Activated B cell treated with CpG ODN at 0.5 μM for 24 hours (primary cell): ENCODE results near the gene OVOL1. TPM values are rescaled to one million over a fixed set of nuclear protein-coding genes. Genes with fewer than 3 reads are reported as not detected.
"Not testable (repeated sequence)": the region's sequence is repeated elsewhere in the genome, so short reads cannot be mapped to it uniquely, and the experiment has no call there.

Experiments used
- ATAC-seq: fragments of 200-7000 bp; cut with Tn5 transposase; one replicate; pipeline ENCODE4 v1.10.0; 2021; ENCODE audit warnings: low read depth, mild to moderate bottlenecking, moderate library complexity
- CTCF ChIA-PET: fragments of 350-600 bp; sonication (Branson Sonifier 250); formaldehyde crosslinking; loops from one replicate; lab custom pipeline; 2021; ENCODE audit warnings: antibody characterized with exemption; lab: Charles Lee
- POLR2A ChIA-PET: fragments of 350-600 bp; sonication (Branson Sonifier 250); formaldehyde crosslinking; loops from one replicate; lab custom pipeline; 2021; ENCODE audit warnings: antibody characterized with exemption; lab: Charles Lee
- DNase-seq: peaks from one replicate; pipeline ENCODE4 v3.0.0; 2022
- H3K27ac Mint-ChIP-seq: one replicate; pipeline ENCODE4 v1.8.0; 2020; ENCODE audit warnings: mixed read lengths
- H3K27me3 Mint-ChIP-seq: one replicate; pipeline ENCODE4 v1.8.0; 2021; ENCODE audit warnings: mixed read lengths
- H3K36me3 Mint-ChIP-seq: one replicate; pipeline ENCODE4 v1.8.0; 2021; ENCODE audit warnings: low read depth, mixed read lengths
- H3K4me1 Mint-ChIP-seq: one replicate; pipeline ENCODE4 v1.8.0; 2021; ENCODE audit warnings: mixed read lengths
- H3K4me3 Mint-ChIP-seq: one replicate; pipeline ENCODE4 v1.8.0; 2020; ENCODE audit warnings: mild to moderate bottlenecking, mixed read lengths
- H3K9me3 Mint-ChIP-seq: one replicate; pipeline ENCODE4 v1.8.0; 2020; ENCODE audit warnings: mixed read lengths
- CTCF ChIP-seq: fragments of 200-600 bp; IDR thresholded peaks from one replicate; pipeline ENCODE4 v1.8.0; 2022; ENCODE audit warnings: antibody characterized with exemption, mild to moderate bottlenecking
- intact Hi-C: fragments of 100-400 bp; cut with micrococcal nuclease; formaldehyde crosslinking; loops from one replicate; pipeline ENCODE4 v1.15.1; 2024
- total RNA-seq: library from RNA; stranded (reverse); gene quantifications from 2 replicates; pipeline ENCODE4 v1.2.3, GENCODE V29; 2022

Gene OVOL1
- total RNA-seq, 1 donor from 2014 or later, result 0.09 TPM

DNA sequence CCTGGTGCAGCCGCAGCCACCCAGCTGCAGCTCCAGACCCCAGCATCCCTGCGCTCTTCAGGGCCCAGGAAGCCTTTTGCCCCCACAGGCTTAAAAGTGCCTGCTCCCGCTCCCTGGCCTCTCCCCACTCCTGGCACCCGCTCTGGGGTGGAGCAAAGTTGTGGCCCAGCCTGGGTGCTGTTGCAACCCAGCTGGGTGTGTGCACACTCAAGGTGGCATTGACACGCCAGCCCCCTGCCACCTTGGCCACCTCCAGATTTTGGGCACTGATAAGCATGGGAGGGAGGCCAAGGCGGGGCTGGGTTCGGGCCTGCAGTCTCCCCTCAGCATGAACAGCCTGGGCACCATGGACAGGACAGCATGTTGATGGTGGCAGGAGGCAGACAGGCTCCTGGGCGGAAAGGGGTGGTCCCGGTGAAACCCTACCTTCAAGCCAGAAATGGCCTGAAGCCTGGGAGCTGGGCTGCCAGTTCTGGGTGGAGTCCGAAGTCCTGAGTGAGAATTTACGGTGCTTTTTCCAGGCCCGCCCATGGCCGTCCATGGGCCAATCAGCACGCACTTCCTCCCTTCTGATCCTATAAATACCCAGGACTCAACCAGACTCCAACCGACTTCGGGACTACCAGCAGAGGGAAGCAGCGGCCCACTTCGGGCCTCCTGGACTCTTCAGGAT lies 42.7 kb upstream of the OVOL1 start:
- CTCF ChIA-PET, result no interaction called here
- H3K4me3 Mint-ChIP-seq, result no peak overlapping the region
- intact Hi-C loops, result no loop called here
- H3K27me3 Mint-ChIP-seq, result peaks cover 4% of the 10 kb centered on the region
- no peaks in the 10 kb centered on the region for H3K9me3 Mint-ChIP-seq
- H3K36me3 Mint-ChIP-seq, result no peaks in the 10 kb centered on the region
- no peak overlapping the region for H3K27ac Mint-ChIP-seq
- POLR2A ChIA-PET, result interaction anchor here (0.6 kb wide), 1 partner anchor 62 kb away, joined by 3 read pairs; no protein-coding TSS in a partner anchor
- peaks cover 6% of the 10 kb centered on the region for H3K4me1 Mint-ChIP-seq
- no peak for DNase-seq
- no peak for ATAC-seq
- TF ChIP-seq CTCF, result no peak

DNA sequence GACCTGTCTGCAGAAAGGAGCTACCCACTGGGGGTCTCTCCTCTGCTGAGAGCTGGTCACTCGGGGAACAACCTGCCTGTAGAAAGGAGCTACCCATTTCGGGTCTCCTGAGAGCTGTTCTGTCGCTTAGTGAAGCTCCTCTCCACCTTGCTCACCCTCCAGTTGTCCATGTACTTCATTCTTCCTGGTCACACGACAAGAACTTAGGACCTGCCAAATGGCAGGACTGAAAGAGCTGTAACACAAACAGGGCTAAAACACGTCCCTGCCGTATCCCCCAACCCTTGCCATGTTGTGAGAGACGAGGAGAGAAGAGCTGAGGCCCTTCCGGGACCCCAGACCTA lies 42.2 kb upstream of the OVOL1 start:
- ChIA-PET CTCF (no interaction called here), POLR2A (interaction anchor here (0.6 kb wide), 1 partner anchor 61 kb away, joined by 3 read pairs; no protein-coding TSS in a partner anchor)
- no peak for TF ChIP-seq CTCF
- ATAC-seq, result no peak
- Mint-ChIP-seq H3K27me3 (peaks cover 4% of the 10 kb centered on the region), H3K9me3 (no peaks in the 10 kb centered on the region), H3K36me3 (no peaks in the 10 kb centered on the region), H3K27ac (no peak overlapping the region), H3K4me1 (peaks cover 6% of the 10 kb centered on the region), H3K4me3 (no peak overlapping the region)
- no peak for DNase-seq
- intact Hi-C loops, result no loop called here

DNA sequence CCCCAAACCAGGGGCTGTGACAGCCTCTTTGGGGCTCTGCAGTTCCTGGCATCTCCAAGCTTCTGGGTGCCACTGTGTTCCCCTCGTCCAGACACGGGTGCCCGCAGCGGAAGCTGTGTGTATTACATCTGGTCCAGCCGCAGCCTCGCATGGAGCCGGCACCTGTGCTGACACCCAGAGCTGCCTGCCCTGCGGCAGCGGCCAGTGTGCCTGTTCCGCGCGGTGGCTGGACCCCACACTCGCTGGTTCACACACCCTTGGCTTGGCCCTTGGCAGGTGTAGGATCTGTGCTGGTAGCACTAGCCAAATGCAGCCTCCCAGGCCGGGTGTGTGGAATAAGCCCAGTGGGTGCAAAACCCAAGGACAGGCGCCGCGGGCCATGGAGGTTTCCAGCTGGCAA lies 41.8 kb upstream of the OVOL1 start:
- Mint-ChIP-seq H3K4me1 (peaks cover 6% of the 10 kb centered on the region), H3K27ac (no peak overlapping the region), H3K4me3 (no peak overlapping the region), H3K27me3 (peaks cover 4% of the 10 kb centered on the region), H3K36me3 (no peaks in the 10 kb centered on the region), H3K9me3 (no peaks in the 10 kb centered on the region)
- intact Hi-C loops, result no loop called here
- ChIA-PET POLR2A (no interaction called here), CTCF (no interaction called here)
- no peak for TF ChIP-seq CTCF
- ATAC-seq (no peak), DNase-seq (no peak)

DNA sequence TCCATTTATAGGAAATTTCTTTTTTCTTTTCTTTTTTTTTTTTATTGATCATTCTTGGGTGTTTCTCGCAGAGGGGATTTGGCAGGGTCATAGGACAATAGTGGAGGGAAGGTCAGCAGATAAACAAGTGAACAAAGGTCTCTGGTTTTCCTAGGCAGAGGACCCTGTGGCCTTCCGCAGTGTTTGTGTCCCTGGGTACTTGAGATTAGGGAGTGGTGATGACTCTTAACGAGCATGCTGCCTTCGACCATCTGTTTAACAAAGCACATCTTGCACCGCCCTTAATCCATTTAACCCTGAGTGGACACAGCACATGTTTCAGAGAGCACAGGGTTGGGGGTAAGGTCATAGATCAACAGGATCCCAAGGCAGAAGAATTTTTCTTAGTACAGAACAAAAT lies 24.7 kb upstream of the OVOL1 start:
- POLR2A ChIA-PET, CTCF ChIA-PET: not testable (repeated sequence)

DNA sequence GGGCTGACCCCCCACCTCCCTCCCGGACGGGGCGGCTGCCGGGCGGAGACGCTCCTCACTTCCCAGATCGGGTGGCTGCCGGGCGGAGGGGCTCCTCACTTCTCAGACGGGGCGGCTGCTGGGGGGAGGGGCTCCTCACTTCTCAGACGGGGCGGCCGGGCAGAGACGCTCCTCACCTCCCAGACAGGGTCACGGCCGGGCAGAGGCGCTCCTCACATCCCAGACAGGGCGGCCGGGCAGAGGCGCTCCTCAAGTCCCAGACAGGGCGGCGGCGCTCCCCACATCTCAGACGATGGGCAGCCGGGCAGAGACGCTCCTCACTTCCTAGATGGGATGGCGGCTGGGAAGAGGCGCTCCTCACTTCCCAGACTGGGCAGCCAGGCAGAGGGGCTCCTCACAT lies 24.0 kb upstream of the OVOL1 start:
- H3K9me3 Mint-ChIP-seq, CTCF ChIA-PET, POLR2A ChIA-PET: not testable (repeated sequence)

More for the DNA sequence above, 24.7 kb upstream of the OVOL1 start:
- H3K27ac Mint-ChIP-seq, intact Hi-C loops, H3K4me1 Mint-ChIP-seq, H3K9me3 Mint-ChIP-seq, H3K4me3 Mint-ChIP-seq, ATAC-seq, DNase-seq, H3K36me3 Mint-ChIP-seq: not testable (repeated sequence)
- peaks cover 15% of the 10 kb centered on the region for H3K27me3 Mint-ChIP-seq

DNA sequence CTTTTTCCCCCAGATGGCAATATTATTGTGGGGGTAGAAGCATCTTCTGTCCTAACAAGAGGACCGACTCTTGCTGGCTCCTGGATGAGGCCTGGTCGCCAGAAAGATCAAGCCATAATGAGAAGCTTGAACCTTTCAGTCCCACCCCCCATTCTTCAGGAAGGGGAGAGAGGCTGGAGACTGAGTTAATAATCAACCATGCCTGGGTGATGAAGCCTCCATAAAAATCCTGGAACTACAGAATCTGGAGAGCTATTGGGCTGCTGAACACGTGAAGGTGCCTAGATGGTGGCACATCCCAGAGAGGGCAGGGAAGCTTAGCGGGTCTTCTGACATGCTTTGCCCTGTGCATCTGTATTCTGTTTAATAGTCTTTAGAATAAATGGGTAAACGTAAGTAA lies 22.4 kb upstream of the OVOL1 start:
- Mint-ChIP-seq H3K27ac (no peak overlapping the region), H3K9me3 (no peaks in the 10 kb centered on the region), H3K27me3 (peaks cover 5% of the 10 kb centered on the region), H3K4me3 (no peak overlapping the region), H3K4me1 (no peaks in the 10 kb centered on the region), H3K36me3 (no peaks in the 10 kb centered on the region)
- CTCF ChIA-PET, result no interaction called here
- TF ChIP-seq CTCF, result no peak
- intact Hi-C loops, result no loop called here
- no peak for DNase-seq
- no peak for ATAC-seq
- POLR2A ChIA-PET, result no interaction called here

More for the DNA sequence above, 24.0 kb upstream of the OVOL1 start:
- H3K36me3 Mint-ChIP-seq, H3K4me3 Mint-ChIP-seq, H3K4me1 Mint-ChIP-seq, H3K27ac Mint-ChIP-seq, DNase-seq, intact Hi-C loops, ATAC-seq, H3K27me3 Mint-ChIP-seq: not testable (repeated sequence)
